ENCODE measurements around the gene NTN1.

Gene NTN1

GRCh38 chr17:9249245-9249953 lies 228.1 kb downstream of the NTN1 start:
- no peak for TF ChIP-seq CTCF (IDR thresholded peaks at IDR 0.05; ENCODE audit: insufficient read depth, low read length, missing control alignments)

GRCh38 chr17:9251273-9251672 lies 230.0 kb downstream of the NTN1 start:
- no peak for TF ChIP-seq CTCF (IDR thresholded peaks at IDR 0.05; ENCODE audit: insufficient read depth, low read length, missing control alignments)
- no peak for DNase-seq (ENCODE audit: low read depth, low spot score)
- H3K4me3 ChIP-seq (ENCODE audit: low read depth, low read length) = no peak overlapping the region
- POLR2A ChIA-PET = no interaction called here
- CTCF ChIA-PET = no interaction called here

More at GRCh38 chr17:9249245-9249953, 228.1 kb downstream of the NTN1 start:
- ChIA-PET CTCF (no interaction called here), POLR2A (no interaction called here)
- H3K4me3 ChIP-seq (ENCODE audit: low read depth, low read length) = no peak overlapping the region
- no peak for DNase-seq (ENCODE audit: low read depth, low spot score)

GRCh38 chr17:9253308-9253707 lies 232.0 kb downstream of the NTN1 start:
- DNase-seq (ENCODE audit: low read depth, low spot score) = no peak
- no peak overlapping the region for H3K4me3 ChIP-seq (ENCODE audit: low read depth, low read length)
- POLR2A ChIA-PET = no interaction called here
- CTCF ChIA-PET = no interaction called here
- TF ChIP-seq CTCF (IDR thresholded peaks at IDR 0.05; ENCODE audit: insufficient read depth, low read length, missing control alignments) = no peak

- CTCF ChIA-PET = no interaction called here
- no peak for DNase-seq (ENCODE audit: low read depth, low spot score)
Observed at GRCh38 chr17:9254841-9255240, 233.5 kb downstream of the NTN1 start.

GRCh38 chr17:9255833-9256232 lies 234.5 kb downstream of the NTN1 start:
- ChIA-PET CTCF (no interaction called here), POLR2A (no interaction called here)
- TF ChIP-seq CTCF (IDR thresholded peaks at IDR 0.05; ENCODE audit: insufficient read depth, low read length, missing control alignments) = no peak
- DNase-seq (ENCODE audit: low read depth, low spot score) = no peak
- H3K4me3 ChIP-seq (ENCODE audit: low read depth, low read length) = no peak overlapping the region

More at GRCh38 chr17:9254841-9255240, 233.5 kb downstream of the NTN1 start:
- TF ChIP-seq CTCF (IDR thresholded peaks at IDR 0.05; ENCODE audit: insufficient read depth, low read length, missing control alignments) = no peak
- H3K4me3 ChIP-seq (ENCODE audit: low read depth, low read length) = no peak overlapping the region
- POLR2A ChIA-PET = no interaction called here

- no peak for DNase-seq (ENCODE audit: low read depth, low spot score)
- no peak for TF ChIP-seq CTCF (IDR thresholded peaks at IDR 0.05; ENCODE audit: insufficient read depth, low read length, missing control alignments)
- no peak overlapping the region for H3K4me3 ChIP-seq (ENCODE audit: low read depth, low read length)
- POLR2A ChIA-PET = no interaction called here
- CTCF ChIA-PET = no interaction called here
Observed at GRCh38 chr17:9256361-9256750, 235.0 kb downstream of the NTN1 start.
